Measurements from ENCODE around the gene UBR3.

Gene UBR3

DNA sequence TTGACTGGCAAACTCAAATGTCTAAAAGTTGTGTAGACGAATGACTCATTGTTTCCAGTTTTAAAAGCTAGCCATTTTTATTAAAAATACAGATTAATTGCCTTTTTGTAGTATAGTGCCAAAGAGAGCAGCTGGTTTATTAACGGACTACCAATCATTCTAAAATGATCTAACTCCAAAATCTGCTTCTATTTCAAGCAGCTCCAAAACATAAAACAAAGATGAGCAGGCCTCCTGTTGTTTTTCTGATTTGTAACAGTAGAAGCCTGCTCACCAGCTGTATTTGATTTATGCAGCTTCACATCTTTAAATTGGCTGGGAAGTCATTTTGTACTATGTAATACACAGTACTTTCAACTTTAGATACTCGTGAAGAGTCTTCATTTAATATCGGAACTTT, 171.8 kb downstream of the UBR3 start:
- Mint-ChIP-seq H3K27ac (peak overlapping the region in 2 of 3 experiments; percentile 17 to 32), H3K9me3 (no peaks in the 10 kb centered on the region), H3K27me3 (ENCODE audit: low read depth) (no peaks in the 10 kb centered on the region), H3K4me1 (peaks cover 16% of the 10 kb centered on the region), H3K4me3 (no peak overlapping the region), H3K36me3 (ENCODE audit: low read depth) (peaks cover 58% of the 10 kb centered on the region)
- no peak for TF ChIP-seq CTCF (IDR thresholded peaks at IDR 0.05; ENCODE audit: unreplicated experiment in 3 of 3)

DNA sequence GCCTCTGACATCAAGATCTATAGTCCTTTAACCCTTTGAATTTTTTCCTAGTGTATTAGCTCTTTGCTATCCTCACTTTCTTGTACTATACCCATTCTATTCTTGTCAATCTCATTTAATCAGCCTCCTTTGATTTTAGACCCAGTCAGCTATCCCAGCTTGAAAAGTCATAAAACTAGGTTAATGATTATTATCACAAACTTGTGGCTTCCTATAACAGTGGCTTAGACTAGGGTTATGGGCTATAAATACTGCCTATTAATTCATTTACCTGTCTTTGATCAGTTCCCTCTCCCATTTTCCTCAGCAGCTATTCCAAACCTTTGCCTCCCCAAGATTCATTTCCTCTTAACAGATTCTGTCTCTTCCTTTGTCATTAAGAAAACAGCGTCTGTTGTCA, 174.8 kb downstream of the UBR3 start:
- Mint-ChIP-seq H3K4me3 (no peak overlapping the region), H3K36me3 (ENCODE audit: low read depth) (peaks cover 59% of the 10 kb centered on the region), H3K4me1 (peaks cover 16% of the 10 kb centered on the region), H3K27me3 (ENCODE audit: low read depth) (no peaks in the 10 kb centered on the region), H3K27ac (peak overlapping the region in 2 of 3 experiments; percentile 4 to 14), H3K9me3 (no peaks in the 10 kb centered on the region)
- no peak for TF ChIP-seq CTCF (IDR thresholded peaks at IDR 0.05; ENCODE audit: unreplicated experiment in 3 of 3)

DNA sequence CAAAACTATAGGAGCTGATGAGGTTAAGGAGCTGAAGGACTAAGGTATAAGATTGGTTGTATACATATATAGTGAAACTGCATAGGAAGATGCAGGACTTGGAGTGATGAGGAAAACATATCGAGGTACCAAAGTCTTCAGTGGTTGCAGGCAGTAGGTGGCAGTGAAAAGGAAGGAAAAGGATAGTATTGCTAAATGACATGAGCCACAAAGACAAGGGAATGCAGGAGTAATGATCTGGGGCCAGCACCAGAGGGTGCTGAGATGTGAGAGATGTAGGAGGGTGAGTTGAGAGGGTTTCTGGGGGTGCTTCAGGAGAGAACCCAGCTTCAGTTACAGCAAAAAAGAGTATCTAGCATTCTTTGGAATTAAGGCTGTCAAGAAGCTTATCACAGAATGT, 178.4 kb downstream of the UBR3 start:
- Mint-ChIP-seq H3K27ac (peak overlapping the region in 1 of 3 experiments; percentile 6), H3K4me1 (no peaks in the 10 kb centered on the region), H3K27me3 (ENCODE audit: low read depth) (no peaks in the 10 kb centered on the region), H3K36me3 (ENCODE audit: low read depth) (peaks cover 45% of the 10 kb centered on the region), H3K9me3 (no peaks in the 10 kb centered on the region), H3K4me3 (no peak overlapping the region)
- TF ChIP-seq CTCF (IDR thresholded peaks at IDR 0.05; ENCODE audit: unreplicated experiment in 3 of 3) = no peak

DNA sequence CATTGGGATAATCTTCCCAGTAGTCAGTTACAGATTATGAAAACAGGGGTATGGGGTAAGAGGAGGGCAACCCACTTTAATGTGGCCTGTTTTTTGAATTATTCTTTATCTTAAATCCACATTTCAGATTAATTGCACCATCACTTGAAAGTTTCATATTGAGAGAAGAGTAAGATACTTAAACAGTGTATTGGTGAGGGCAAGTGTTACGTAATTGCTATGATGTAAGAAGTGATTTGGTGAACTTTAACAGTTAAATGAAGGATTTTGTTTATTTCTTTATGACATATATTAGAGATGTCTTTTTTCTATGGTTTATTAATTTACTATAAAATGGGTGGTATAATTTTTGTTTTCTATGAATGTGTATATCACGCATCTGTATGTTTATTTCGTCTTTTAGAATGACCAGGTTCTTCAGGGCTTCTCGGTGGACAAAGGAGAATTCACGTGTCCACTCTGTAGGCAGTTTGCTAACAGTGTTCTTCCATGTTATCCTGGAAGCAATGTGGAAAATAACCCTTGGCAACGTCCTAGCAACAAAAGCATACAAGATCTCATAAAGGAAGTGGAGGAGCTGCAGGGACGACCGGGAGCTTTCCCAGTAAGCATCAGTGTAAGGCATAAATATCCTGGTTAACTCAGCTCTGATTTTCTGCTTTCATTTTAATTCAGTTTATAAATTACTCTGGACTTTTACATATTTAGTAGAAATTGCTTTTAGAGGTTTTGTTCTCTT, 179.5 kb downstream of the UBR3 start:
- no peaks in the 10 kb centered on the region for H3K4me1 Mint-ChIP-seq
- no peak overlapping the region for H3K27ac Mint-ChIP-seq
- no peaks in the 10 kb centered on the region for H3K9me3 Mint-ChIP-seq
- H3K36me3 Mint-ChIP-seq (ENCODE audit: low read depth) = peaks cover 43% of the 10 kb centered on the region
- H3K27me3 Mint-ChIP-seq (ENCODE audit: low read depth) = no peaks in the 10 kb centered on the region
- no peak overlapping the region for H3K4me3 Mint-ChIP-seq
- no peak for TF ChIP-seq CTCF (IDR thresholded peaks at IDR 0.05; ENCODE audit: unreplicated experiment in 3 of 3)

GRCh38 chr2:170009209-170009608, 182.0 kb downstream of the UBR3 start:
- no peak for TF ChIP-seq CTCF (IDR thresholded peaks at IDR 0.05; ENCODE audit: unreplicated experiment in 3 of 3)
- Mint-ChIP-seq H3K4me3 (no peak overlapping the region), H3K27me3 (ENCODE audit: low read depth) (no peaks in the 10 kb centered on the region), H3K4me1 (peaks cover 5% of the 10 kb centered on the region), H3K27ac (no peak overlapping the region), H3K9me3 (no peaks in the 10 kb centered on the region), H3K36me3 (ENCODE audit: low read depth) (peaks cover 30% of the 10 kb centered on the region)

DNA sequence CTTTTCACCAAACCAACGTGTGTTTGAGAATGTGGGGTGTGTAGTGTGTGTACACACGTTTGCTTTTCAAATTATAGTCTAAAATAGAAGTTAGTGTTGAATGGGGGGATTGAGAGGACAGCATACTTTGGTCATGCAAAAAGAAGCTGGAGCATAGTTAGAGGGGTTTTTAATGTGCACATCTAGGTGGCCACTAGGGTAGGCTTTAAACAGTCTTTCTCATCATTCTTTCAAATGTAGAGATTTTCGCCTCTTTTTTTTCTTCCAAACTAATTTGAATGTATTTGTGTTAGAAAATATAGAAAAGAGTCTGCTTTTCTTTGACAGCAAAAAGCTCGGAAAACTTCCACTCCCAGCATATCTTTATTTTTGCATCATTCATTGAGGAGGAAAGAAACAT, 185.5 kb downstream of the UBR3 start:
- no peak overlapping the region for H3K4me3 Mint-ChIP-seq
- peaks cover 19% of the 10 kb centered on the region for H3K36me3 Mint-ChIP-seq (ENCODE audit: low read depth)
- no peaks in the 10 kb centered on the region for H3K27me3 Mint-ChIP-seq (ENCODE audit: low read depth)
- TF ChIP-seq CTCF (IDR thresholded peaks at IDR 0.05; ENCODE audit: unreplicated experiment in 3 of 3) = no peak
- H3K9me3 Mint-ChIP-seq = no peaks in the 10 kb centered on the region
- H3K4me1 Mint-ChIP-seq = peaks cover 5% of the 10 kb centered on the region
- no peak overlapping the region for H3K27ac Mint-ChIP-seq
